Measurements from ENCODE around the gene PADI1. TPM values are rescaled to one million over a fixed set of nuclear protein-coding genes. Genes with fewer than 3 reads are reported as not detected.

Gene PADI1
- polyA plus RNA-seq, 3 donors, result 0.06 TPM; not detected in 2

DNA sequence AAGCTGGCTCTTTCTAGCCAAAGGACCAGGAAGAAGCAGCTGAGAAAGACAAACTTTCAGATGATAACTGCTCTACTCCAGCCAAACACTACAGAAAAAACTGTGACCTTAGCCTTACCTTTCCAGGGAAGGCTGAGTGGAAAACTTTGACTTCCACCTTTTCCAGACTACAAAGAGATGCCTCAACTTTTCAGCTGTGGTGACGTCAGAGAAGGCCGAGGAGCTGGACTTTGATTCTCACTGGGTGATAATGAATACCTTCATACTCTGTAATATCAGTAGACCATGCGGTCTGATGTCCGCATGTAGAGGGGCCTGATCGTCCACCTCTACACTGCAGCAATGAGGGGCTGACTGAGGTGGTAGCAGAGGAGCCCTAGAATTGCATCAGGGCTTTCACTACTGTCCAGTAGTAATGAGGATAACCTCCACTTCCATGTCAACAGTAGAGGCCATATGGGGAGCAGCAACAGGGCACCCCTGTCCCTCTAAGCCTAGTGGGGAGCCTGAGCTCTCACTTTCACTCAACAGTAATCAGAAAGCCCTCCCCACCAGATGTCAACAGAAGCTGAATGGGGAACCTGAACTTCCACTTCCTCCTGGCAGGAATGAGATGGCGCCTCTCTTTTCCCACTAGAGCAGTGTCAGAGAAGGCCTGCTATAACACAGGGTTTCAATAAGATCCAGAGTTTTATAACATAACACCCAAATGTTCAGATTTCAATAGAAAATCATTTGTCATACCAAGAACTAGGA, 28.4 kb upstream of the PADI1 start:
- DNase-seq (ENCODE audit: extremely low read depth in 1 of 11, low read depth in 9 of 11, low spot score in 4 of 11), result no peak

DNA sequence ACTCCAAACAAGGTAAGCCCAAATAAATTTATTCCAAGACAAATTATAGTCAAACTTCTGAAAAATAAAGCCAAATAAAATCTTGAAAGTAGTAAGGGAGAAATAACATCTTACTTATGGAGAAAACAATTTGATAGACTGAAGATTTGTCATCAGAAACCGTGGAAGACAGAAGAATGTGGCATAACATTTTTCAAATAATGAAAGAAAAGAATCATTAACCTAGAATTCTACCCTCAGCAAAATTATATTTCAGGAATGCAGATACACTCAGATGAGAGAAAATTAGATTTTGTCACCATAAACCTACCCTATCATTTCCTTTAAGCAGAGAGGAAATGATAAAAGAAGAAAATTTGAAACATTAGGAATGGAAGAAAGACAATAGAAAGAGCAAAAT, 27.3 kb upstream of the PADI1 start:
- DNase-seq (ENCODE audit: extremely low read depth in 1 of 11, low read depth in 9 of 11, low spot score in 4 of 11), result no peak

DNA sequence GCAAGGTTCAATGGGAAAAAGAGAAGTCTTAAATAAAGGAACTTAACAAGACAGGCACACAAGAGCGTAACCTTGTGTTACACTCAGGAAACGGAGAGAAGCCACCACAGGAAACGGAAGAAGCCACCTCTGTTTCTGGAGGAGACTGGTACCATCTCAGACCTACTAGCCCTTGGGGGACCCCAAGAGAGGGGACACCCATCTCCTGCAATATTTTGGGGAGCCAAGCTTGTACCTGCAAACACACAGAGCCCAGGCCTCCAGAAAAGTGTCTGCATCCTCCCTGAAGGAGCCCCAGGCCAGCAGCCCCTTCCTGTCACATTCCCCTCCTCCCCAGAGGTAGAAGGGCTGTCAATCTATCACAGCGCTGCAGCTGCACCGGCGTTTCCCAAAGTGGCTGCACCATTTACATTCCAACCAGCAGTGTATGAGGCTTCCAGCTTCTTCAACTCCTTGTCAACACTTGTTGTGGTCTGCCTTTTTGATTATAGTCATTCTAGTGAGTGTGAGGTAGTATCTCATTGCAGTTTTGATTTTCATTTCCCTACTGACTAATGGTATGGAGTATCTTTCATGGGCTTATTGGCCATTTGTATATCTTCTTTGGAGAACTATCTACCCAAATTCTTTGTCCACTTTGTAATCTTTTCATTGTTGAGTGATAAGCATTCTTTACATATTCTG, 23.0 kb upstream of the PADI1 start:
- DNase-seq (ENCODE audit: extremely low read depth in 1 of 11, low read depth in 9 of 11, low spot score in 4 of 11), result no peak

DNA sequence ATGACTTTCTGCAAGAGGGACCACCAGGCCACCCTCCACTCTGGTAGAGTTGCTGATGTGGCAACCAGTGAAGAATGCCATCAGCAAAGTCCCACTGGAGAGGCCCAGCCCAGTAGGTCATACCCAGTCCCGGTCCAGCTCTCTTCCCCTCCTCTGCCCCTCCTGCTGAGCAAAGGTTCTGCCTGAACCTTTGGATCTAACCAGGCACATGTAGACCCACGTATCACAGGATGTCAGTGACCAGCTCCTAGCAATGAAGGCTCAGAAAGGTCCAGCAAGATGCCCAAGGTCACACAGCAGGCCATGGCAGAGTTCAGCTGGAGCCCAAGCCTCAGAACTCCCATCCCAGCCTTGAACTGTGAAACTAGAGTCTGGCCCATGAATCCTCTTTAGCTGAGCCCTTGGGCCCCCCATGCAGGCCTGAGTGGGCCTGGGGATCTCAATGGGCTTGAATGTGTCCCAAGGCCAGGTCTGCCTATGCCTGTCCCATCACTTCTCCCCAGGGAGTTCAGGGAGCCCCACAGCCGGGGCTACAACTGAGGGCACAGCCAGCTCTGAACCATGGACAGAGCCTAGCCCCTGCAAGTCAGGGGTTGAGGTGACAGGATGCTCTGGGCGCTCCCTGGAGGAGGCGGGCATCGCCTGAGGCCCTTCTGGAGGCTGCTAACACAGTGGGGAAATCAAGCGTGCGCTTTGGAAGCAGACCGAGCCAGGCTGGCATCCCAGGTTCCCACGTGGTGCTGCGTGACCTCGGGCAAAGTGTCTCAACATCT, 21.4 kb upstream of the PADI1 start:
- no peak for DNase-seq (ENCODE audit: extremely low read depth in 1 of 11, low read depth in 9 of 11, low spot score in 4 of 11)

DNA sequence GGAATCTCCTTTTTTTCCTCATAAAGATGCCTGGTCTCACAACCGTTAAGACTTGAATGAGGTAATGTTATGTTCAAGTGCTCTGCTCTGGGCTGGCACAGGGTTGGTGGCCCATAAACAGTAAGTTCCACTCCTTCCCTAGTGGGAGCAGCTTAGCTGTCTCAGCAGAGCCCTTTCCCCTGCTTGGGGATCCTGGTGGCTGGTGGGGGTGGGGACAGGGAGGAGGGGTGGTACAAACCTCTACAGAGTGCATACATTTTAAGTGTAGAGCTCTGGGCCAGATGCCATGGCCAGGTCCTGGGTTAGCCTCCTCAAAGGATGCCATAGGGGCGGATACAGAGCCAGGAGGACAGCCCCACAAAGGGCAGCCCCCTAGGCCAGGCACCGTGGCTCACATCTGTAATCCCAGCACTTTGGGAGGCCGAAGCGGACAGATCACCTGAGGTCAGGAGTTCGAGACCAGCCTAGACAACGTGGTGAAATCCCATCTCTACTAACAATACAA, 20.7 kb upstream of the PADI1 start:
- no peak for DNase-seq (ENCODE audit: extremely low read depth in 1 of 11, low read depth in 9 of 11, low spot score in 4 of 11)

- no peak for DNase-seq (ENCODE audit: extremely low read depth in 1 of 11, low read depth in 9 of 11, low spot score in 4 of 11)
Observed at GRCh38 chr1:17184822-17185484, 20.0 kb upstream of the PADI1 start.

GRCh38 chr1:17185485-17185860, 19.5 kb upstream of the PADI1 start:
- DNase-seq (ENCODE audit: extremely low read depth in 1 of 11, low read depth in 9 of 11, low spot score in 4 of 11), result no peak

- DNase-seq (ENCODE audit: extremely low read depth in 1 of 11, low read depth in 9 of 11, low spot score in 4 of 11), result no peak
Observed at GRCh38 chr1:17186216-17186909, 18.6 kb upstream of the PADI1 start.

DNA sequence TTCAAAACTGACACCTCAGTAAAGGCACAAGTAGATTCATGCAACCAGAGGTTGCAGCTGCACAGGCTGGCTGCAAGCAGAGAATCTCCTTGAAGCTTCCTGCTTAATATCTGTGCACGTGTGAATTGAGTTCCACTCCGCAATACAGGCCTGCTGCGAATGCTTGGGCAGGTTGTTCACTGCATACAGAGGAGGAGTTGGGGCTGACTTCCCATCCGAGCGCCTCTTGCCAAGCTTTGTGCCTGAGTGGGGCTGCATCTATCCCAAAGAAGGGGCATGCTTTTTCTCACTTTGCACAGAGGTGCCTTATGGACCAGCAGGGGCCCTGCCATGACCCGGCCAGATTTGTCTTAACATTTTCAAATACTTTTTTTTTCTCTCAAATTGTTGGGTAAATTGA, 17.9 kb upstream of the PADI1 start:
- DNase-seq (ENCODE audit: extremely low read depth in 1 of 11, low read depth in 9 of 11, low spot score in 4 of 11), result no peak

DNA sequence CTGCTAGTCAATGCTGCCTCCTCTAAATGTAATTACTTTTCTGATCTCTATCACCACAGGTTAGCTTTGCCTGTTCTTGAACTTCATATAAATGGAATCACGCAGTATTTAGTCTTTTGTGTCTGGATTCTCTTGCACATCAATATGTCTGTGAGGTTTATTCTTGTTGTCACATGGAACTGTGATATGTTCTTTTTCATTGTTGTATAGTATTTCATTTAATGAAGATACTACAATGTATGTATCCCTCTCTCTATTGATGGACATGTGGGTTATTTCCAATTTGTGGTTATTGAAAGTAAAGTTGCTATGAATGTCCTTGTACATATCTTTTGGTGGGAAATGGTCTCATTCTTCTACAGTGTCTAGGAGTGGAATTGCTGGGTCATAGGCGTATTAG, 16.7 kb upstream of the PADI1 start:
- DNase-seq (ENCODE audit: extremely low read depth in 1 of 11, low read depth in 9 of 11, low spot score in 4 of 11), result no peak

- no peak for DNase-seq (ENCODE audit: extremely low read depth in 1 of 11, low read depth in 9 of 11, low spot score in 4 of 11)
Observed at GRCh38 chr1:17188889-17189631, 15.9 kb upstream of the PADI1 start.

- DNase-seq (ENCODE audit: extremely low read depth in 1 of 11, low read depth in 9 of 11, low spot score in 4 of 11), result no peak
Observed at GRCh38 chr1:17189632-17189990, 15.3 kb upstream of the PADI1 start.

DNA sequence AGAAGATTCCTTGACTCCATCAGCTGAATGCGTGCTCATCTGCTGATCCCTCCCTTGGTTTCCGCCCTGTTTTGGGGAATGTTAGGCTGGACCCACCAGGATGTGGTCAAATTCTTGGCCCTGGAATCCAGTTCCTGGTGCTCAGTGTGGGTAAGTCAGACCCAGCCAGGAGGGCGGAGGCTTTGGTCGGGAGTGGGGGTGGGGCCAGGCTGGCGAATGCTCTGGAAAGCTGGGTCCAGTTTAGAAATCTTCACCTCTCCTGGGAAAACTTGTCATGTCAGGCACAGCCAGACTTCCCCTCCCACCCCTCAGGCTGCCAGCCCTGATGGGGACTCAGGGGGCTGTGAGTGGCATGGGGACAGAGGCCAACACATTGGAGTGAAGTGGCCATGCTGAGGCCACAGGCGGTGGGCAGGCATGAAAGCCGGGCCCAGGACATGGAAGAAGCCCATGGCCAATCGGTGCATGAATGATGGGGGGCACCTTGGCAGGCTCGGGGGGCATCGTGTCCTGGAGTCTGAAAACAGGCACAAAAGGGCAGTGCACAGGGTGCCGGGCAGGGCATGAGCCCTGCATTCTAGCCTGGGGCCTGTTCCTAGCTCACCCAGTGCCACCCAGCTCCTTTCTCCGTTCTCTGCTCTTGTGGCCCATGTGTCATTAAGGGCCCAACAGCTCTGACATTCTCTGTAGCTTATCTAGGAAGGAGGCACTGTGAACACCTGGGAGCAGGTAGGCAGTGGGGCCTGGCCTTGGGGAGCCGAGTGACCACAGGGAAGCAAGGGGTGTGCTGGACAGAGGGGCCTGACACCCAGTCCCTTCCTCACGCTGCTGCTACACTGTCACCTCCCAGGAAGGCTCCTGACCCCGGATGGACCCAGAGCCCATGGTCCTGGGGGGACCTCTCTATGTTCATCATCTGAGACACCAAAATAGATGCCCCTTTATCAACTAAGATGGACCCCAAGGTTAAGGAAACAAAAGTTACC, 14.6 kb upstream of the PADI1 start:
- DNase-seq (ENCODE audit: extremely low read depth in 1 of 11, low read depth in 9 of 11, low spot score in 4 of 11), result no peak

- no peak for DNase-seq (ENCODE audit: extremely low read depth in 1 of 11, low read depth in 9 of 11, low spot score in 4 of 11)
Observed at GRCh38 chr1:17191990-17192242, 13.0 kb upstream of the PADI1 start.

DNA sequence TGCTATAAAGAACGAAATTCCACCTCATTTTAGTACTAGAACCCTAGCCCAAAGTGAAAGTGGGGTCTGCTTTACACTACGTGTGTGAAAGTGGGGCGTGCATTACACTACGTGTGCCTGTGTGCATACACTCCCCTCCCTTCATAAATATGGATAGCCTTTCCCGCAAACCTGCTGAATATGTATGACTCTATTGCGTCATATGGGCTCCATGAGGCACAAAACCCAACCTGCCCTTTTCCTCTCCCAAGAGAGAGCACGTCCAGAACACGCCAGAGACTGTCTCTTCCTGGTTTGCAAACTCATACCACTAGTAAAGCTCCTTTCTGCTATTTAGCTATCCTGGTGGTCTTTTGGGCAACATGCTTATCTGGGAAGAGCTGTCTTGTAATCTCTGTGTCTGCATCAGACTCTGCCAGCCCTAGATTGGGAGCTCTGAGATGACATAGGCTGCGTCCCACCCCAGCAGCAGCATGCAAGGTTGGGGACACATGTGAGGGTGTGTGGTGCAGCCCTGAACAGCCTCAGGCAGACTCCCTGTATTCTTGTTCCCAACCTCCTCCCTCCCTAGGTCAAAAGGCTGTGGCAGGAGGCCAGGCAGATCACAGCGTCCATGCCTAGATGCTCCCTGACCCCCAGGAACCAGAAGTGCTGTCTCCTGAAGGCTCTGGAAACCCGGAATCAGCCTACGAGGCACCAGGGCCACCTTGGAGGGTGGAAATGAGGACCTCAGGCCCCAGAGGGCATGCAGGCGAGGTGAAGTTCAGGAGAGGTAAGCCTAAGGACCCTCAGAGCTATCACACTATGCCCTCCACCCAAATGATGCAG, 12.3 kb upstream of the PADI1 start:
- DNase-seq (ENCODE audit: extremely low read depth in 1 of 11, low read depth in 9 of 11, low spot score in 4 of 11), result no peak

DNA sequence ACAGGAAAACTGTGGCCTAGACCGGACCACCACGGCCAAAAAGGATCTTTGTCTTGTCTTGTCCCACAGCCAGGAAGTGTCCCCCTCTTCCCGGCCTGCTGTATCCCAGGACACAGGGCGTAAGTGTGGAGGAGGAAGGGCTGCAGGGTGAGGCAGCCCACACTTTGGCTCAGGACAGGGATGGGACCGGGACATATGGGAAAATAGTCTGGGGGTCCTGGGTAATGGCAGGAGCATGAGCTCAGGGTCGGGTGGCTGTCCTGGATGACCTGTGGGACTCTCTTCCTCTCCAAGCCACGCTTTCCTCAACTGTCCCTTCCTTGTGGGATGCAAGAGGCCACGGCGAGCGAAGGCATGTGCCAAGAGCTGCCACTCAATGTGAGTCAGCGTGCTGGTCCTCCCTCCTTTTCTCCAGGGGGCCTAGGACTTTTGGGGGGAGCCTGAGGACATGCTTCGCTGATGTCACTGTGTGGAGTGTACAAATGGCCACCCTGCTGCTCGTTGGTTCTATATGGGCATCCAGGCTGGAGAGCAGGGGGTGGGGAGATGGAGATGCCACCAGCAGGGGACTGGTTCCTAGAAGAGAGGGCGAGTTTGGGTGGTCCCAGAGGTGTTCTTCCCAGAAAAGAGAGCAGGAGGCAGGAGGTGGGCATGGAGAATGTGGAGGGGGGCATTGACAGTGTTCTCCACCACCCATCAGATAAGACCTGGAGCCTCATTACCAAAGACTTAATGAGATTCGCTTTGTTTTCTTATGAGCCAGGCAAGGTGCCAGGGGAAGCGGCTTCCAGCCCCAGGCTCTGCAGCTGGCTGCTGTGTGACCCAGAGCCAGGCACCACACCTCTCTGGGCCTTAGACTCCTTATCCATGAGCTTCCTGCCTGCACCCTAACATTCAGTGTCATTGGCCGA, 11.5 kb upstream of the PADI1 start:
- DNase-seq (ENCODE audit: extremely low read depth in 1 of 11, low read depth in 9 of 11, low spot score in 4 of 11), result no peak

Measured in renal cortex interstitium (tissue), 11 donors.